Measurements from ENCODE around the gene CES2. TPM values are rescaled to one million over a fixed set of nuclear protein-coding genes. Genes with fewer than 3 reads are reported as not detected.

Gene CES2
- total and polyA plus RNA-seq, 9 of the 15 experiments (the other 6 are each of a cell fraction or from before 2014, with no cell fraction given) = 2.2 to 37.9 (median 24.4) TPM

GRCh38 chr16:66899945-66900710 is 35.2 kb upstream of the CES2 start (continued):
- TF ChIP-seq, protein P1, sequence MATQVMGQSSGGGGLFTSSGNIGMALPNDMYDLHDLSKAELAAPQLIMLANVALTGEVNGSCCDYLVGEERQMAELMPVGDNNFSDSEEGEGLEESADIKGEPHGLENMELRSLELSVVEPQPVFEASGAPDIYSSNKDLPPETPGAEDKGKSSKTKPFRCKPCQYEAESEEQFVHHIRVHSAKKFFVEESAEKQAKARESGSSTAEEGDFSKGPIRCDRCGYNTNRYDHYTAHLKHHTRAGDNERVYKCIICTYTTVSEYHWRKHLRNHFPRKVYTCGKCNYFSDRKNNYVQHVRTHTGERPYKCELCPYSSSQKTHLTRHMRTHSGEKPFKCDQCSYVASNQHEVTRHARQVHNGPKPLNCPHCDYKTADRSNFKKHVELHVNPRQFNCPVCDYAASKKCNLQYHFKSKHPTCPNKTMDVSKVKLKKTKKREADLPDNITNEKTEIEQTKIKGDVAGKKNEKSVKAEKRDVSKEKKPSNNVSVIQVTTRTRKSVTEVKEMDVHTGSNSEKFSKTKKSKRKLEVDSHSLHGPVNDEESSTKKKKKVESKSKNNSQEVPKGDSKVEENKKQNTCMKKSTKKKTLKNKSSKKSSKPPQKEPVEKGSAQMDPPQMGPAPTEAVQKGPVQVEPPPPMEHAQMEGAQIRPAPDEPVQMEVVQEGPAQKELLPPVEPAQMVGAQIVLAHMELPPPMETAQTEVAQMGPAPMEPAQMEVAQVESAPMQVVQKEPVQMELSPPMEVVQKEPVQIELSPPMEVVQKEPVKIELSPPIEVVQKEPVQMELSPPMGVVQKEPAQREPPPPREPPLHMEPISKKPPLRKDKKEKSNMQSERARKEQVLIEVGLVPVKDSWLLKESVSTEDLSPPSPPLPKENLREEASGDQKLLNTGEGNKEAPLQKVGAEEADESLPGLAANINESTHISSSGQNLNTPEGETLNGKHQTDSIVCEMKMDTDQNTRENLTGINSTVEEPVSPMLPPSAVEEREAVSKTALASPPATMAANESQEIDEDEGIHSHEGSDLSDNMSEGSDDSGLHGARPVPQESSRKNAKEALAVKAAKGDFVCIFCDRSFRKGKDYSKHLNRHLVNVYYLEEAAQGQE (IDR thresholded peaks at IDR 0.05; ENCODE audit: borderline replicate concordance) = peak; percentile 54; the same call in 1 of the 2 replicates
- TF ChIP-seq, protein P1 (CRISPR knock-in tag; IDR thresholded peaks at IDR 0.05; ENCODE audit: low read depth) = no peak
- TF ChIP-seq HIVEP1 (CRISPR knock-in tag; IDR thresholded peaks at IDR 0.05) (no peak), CREB1 (IDR thresholded peaks at IDR 0.05) (no peak), CREB1 (CRISPR knock-in tag; IDR thresholded peaks at IDR 0.05) (no peak), RFX1 (IDR thresholded peaks at IDR 0.05) (no peak), SOX6 (IDR thresholded peaks at IDR 0.05) (peak; percentile 83)
- TF ChIP-seq, protein P2, sequence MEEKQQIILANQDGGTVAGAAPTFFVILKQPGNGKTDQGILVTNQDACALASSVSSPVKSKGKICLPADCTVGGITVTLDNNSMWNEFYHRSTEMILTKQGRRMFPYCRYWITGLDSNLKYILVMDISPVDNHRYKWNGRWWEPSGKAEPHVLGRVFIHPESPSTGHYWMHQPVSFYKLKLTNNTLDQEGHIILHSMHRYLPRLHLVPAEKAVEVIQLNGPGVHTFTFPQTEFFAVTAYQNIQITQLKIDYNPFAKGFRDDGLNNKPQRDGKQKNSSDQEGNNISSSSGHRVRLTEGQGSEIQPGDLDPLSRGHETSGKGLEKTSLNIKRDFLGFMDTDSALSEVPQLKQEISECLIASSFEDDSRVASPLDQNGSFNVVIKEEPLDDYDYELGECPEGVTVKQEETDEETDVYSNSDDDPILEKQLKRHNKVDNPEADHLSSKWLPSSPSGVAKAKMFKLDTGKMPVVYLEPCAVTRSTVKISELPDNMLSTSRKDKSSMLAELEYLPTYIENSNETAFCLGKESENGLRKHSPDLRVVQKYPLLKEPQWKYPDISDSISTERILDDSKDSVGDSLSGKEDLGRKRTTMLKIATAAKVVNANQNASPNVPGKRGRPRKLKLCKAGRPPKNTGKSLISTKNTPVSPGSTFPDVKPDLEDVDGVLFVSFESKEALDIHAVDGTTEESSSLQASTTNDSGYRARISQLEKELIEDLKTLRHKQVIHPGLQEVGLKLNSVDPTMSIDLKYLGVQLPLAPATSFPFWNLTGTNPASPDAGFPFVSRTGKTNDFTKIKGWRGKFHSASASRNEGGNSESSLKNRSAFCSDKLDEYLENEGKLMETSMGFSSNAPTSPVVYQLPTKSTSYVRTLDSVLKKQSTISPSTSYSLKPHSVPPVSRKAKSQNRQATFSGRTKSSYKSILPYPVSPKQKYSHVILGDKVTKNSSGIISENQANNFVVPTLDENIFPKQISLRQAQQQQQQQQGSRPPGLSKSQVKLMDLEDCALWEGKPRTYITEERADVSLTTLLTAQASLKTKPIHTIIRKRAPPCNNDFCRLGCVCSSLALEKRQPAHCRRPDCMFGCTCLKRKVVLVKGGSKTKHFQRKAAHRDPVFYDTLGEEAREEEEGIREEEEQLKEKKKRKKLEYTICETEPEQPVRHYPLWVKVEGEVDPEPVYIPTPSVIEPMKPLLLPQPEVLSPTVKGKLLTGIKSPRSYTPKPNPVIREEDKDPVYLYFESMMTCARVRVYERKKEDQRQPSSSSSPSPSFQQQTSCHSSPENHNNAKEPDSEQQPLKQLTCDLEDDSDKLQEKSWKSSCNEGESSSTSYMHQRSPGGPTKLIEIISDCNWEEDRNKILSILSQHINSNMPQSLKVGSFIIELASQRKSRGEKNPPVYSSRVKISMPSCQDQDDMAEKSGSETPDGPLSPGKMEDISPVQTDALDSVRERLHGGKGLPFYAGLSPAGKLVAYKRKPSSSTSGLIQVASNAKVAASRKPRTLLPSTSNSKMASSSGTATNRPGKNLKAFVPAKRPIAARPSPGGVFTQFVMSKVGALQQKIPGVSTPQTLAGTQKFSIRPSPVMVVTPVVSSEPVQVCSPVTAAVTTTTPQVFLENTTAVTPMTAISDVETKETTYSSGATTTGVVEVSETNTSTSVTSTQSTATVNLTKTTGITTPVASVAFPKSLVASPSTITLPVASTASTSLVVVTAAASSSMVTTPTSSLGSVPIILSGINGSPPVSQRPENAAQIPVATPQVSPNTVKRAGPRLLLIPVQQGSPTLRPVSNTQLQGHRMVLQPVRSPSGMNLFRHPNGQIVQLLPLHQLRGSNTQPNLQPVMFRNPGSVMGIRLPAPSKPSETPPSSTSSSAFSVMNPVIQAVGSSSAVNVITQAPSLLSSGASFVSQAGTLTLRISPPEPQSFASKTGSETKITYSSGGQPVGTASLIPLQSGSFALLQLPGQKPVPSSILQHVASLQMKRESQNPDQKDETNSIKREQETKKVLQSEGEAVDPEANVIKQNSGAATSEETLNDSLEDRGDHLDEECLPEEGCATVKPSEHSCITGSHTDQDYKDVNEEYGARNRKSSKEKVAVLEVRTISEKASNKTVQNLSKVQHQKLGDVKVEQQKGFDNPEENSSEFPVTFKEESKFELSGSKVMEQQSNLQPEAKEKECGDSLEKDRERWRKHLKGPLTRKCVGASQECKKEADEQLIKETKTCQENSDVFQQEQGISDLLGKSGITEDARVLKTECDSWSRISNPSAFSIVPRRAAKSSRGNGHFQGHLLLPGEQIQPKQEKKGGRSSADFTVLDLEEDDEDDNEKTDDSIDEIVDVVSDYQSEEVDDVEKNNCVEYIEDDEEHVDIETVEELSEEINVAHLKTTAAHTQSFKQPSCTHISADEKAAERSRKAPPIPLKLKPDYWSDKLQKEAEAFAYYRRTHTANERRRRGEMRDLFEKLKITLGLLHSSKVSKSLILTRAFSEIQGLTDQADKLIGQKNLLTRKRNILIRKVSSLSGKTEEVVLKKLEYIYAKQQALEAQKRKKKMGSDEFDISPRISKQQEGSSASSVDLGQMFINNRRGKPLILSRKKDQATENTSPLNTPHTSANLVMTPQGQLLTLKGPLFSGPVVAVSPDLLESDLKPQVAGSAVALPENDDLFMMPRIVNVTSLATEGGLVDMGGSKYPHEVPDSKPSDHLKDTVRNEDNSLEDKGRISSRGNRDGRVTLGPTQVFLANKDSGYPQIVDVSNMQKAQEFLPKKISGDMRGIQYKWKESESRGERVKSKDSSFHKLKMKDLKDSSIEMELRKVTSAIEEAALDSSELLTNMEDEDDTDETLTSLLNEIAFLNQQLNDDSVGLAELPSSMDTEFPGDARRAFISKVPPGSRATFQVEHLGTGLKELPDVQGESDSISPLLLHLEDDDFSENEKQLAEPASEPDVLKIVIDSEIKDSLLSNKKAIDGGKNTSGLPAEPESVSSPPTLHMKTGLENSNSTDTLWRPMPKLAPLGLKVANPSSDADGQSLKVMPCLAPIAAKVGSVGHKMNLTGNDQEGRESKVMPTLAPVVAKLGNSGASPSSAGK (IDR thresholded peaks at IDR 0.05) = peak; percentile 67; the same call in 1 of the 2 replicates
